ENCODE data around the gene SLFN14.
"Not testable (repeated sequence)": the region's sequence is repeated elsewhere in the genome, so short reads cannot be mapped to it uniquely, and the experiment has no call there.

SLFN14 gene

DNA sequence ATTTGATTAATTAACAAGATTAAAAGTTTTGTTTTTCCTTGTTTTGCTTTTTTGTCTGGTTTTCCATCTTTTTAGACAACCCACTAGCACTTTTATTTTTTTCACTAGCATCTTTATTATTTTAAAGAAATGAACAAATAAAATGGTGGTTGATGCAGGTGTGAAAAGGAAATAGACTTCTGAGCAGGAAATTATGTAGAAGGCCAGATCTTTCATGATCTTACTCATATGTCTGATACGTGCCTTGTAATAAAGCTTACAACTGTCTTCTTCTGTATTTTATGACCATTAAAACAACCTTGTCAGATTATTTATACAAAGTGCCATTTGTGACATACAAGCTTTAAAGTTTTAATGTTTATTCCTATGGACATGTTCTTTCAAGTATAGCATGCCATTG, 29.5 kb downstream of the SLFN14 start:
- Histone ChIP-seq H3K36me3 (ENCODE audit: control insufficient read depth, insufficient read depth, low read length) (no peaks in the 10 kb centered on the region), H3K27ac (ENCODE audit: insufficient read depth, low read depth, low read length, poor library complexity, severe bottlenecking) (no peak overlapping the region), H3K4me1 (ENCODE audit: control insufficient read depth, insufficient read depth, low read length) (no peaks in the 10 kb centered on the region), H3K9me3 (ENCODE audit: control insufficient read depth, low read length) (no peaks in the 10 kb centered on the region), H3K4me3 (ENCODE audit: insufficient read depth, low read depth, low read length) (no peak overlapping the region), H3K27me3 (ENCODE audit: control insufficient read depth, insufficient read depth, low read length, poor library complexity, severe bottlenecking) (no peaks in the 10 kb centered on the region)
- WGBS, 2 experiments = 85 to 94% methylated on average over 1 of the region's 1 CpG

DNA sequence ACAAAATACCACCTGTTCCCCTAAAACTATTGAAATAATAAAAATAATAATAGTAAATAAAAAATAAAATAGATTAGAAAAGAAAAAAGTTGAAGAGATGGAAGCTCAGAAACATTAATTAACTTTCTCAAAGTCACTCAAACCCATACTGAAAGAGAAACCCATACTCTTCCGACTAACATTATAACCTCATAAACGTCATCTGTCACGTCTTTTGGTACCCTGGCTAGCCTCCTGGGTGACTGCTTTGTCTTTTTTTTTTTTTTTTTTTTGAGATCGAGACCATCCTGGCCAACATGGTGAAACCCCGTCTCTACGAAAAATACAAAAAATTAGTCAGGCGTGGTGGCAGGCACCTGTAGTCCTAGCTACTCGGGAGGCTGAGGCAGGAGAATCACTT, 30.8 kb downstream of the SLFN14 start:
- H3K36me3 ChIP-seq (ENCODE audit: control insufficient read depth, insufficient read depth, low read length) = no peaks in the 10 kb centered on the region
- WGBS, 2 experiments = 90 to 91% methylated on average over 8 of the region's 8 CpGs
- no peaks in the 10 kb centered on the region for H3K9me3 ChIP-seq (ENCODE audit: control insufficient read depth, low read length)

GRCh38 chr17:35529326-35529725, 31.3 kb downstream of the SLFN14 start:
- not testable (repeated sequence) for H3K4me1 ChIP-seq (ENCODE audit: control insufficient read depth, insufficient read depth, low read length); H3K36me3 ChIP-seq (ENCODE audit: control insufficient read depth, insufficient read depth, low read length); H3K4me3 ChIP-seq (ENCODE audit: insufficient read depth, low read depth, low read length); H3K27ac ChIP-seq (ENCODE audit: insufficient read depth, low read depth, low read length, poor library complexity, severe bottlenecking); H3K27me3 ChIP-seq (ENCODE audit: control insufficient read depth, insufficient read depth, low read length, poor library complexity, severe bottlenecking); H3K9me3 ChIP-seq (ENCODE audit: control insufficient read depth, low read length)
- 91 to 100% methylated on average over 1 of the region's 1 CpG for WGBS, 2 experiments

More for the DNA sequence above, 30.8 kb downstream of the SLFN14 start:
- Histone ChIP-seq H3K4me1 (ENCODE audit: control insufficient read depth, insufficient read depth, low read length) (no peaks in the 10 kb centered on the region), H3K27ac (ENCODE audit: insufficient read depth, low read depth, low read length, poor library complexity, severe bottlenecking) (no peak overlapping the region), H3K27me3 (ENCODE audit: control insufficient read depth, insufficient read depth, low read length, poor library complexity, severe bottlenecking) (no peaks in the 10 kb centered on the region), H3K4me3 (ENCODE audit: insufficient read depth, low read depth, low read length) (no peak overlapping the region)

DNA sequence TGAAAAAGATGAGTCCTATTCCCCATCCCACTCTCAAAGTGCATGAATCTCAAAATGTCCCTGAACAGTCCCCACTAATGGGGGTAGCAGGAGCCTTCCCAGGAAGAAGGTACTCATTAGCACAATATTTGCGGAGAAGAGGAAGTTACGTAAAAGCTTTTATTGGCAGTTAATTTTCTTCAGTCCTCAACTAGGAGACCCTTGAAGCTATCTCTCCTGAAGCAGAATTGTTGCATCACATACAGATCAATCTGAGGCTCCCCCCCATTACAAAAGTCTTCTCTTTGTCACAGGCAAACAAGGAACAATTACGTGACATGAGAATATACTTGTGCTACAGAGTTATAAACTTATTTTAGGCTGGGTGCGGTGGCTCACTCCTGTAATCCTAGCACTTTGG, 37.3 kb downstream of the SLFN14 start:
- WGBS, 2 experiments = 93 to 100% methylated on average over 4 of the region's 4 CpGs
- H3K4me3 ChIP-seq (ENCODE audit: insufficient read depth, low read depth, low read length) = no peak overlapping the region
- H3K27ac ChIP-seq (ENCODE audit: insufficient read depth, low read depth, low read length, poor library complexity, severe bottlenecking) = no peak overlapping the region
- no peaks in the 10 kb centered on the region for H3K9me3 ChIP-seq (ENCODE audit: control insufficient read depth, low read length)
- no peaks in the 10 kb centered on the region for H3K27me3 ChIP-seq (ENCODE audit: control insufficient read depth, insufficient read depth, low read length, poor library complexity, severe bottlenecking)
- H3K4me1 ChIP-seq (ENCODE audit: control insufficient read depth, insufficient read depth, low read length) = no peaks in the 10 kb centered on the region
- no peaks in the 10 kb centered on the region for H3K36me3 ChIP-seq (ENCODE audit: control insufficient read depth, insufficient read depth, low read length)

DNA sequence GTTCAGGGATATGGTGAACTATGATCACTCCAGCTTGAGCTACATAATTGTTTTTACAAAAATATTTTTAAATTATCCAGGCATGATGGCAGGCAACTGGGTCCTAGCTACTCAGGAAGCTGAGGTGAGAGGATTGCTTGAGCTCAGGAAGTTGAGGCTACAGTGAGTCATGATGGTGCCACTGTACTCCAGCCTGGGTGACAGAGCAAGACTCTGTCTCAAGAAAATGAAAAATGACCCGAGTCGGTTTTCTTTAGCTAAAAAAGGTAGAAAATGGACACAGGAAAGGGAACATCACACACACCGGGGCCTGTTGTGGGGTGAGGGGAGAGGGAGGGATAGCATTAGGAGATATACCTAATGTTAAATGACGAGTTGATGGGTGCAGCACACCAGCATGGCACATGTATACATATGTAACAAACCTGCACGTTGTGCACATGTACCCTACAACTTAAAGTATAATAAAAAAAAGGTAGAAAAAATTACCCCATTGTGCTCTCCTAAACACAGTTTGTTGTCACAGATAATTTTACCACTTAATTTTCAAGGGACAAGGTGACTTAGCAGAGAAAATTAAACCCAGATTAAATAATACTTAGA, 38.9 kb downstream of the SLFN14 start:
- WGBS, 2 experiments = 90 to 91% methylated on average over 4 to 5 of the region's 5 CpGs
- H3K27me3 ChIP-seq (ENCODE audit: control insufficient read depth, insufficient read depth, low read length, poor library complexity, severe bottlenecking); H3K27ac ChIP-seq (ENCODE audit: insufficient read depth, low read depth, low read length, poor library complexity, severe bottlenecking); H3K4me3 ChIP-seq (ENCODE audit: insufficient read depth, low read depth, low read length); H3K4me1 ChIP-seq (ENCODE audit: control insufficient read depth, insufficient read depth, low read length); H3K9me3 ChIP-seq (ENCODE audit: control insufficient read depth, low read length); H3K36me3 ChIP-seq (ENCODE audit: control insufficient read depth, insufficient read depth, low read length): not testable (repeated sequence)

DNA sequence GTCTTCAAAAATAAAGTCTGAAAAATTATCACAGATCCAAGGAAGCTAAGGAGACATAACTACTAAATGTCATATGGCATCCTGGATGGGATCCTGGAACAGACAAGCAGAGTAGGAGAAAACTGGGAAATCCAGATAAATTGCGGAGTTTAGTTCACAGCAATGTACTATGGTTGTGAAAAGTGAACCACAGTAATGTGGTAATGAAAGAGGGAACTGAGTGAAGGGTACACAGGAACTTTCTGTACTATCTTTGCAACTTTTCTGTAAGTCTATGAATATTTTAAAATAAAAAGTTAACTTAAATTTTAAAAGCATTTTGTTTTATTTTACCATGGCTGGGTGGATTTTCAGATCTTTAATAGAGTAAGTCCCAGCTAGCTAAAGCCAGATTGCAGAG, 39.5 kb downstream of the SLFN14 start:
- H3K27me3 ChIP-seq (ENCODE audit: control insufficient read depth, insufficient read depth, low read length, poor library complexity, severe bottlenecking) = no peaks in the 10 kb centered on the region
- no peaks in the 10 kb centered on the region for H3K4me1 ChIP-seq (ENCODE audit: control insufficient read depth, insufficient read depth, low read length)
- 98 to 100% methylated on average over 1 of the region's 1 CpG for WGBS, 2 experiments
- H3K27ac ChIP-seq (ENCODE audit: insufficient read depth, low read depth, low read length, poor library complexity, severe bottlenecking) = no peak overlapping the region
- H3K9me3 ChIP-seq (ENCODE audit: control insufficient read depth, low read length) = no peaks in the 10 kb centered on the region
- H3K36me3 ChIP-seq (ENCODE audit: control insufficient read depth, insufficient read depth, low read length) = no peaks in the 10 kb centered on the region
- no peak overlapping the region for H3K4me3 ChIP-seq (ENCODE audit: insufficient read depth, low read depth, low read length)

- H3K27ac ChIP-seq (ENCODE audit: insufficient read depth, low read depth, low read length, poor library complexity, severe bottlenecking) = no peak overlapping the region
- no peaks in the 10 kb centered on the region for H3K9me3 ChIP-seq (ENCODE audit: control insufficient read depth, low read length)
- H3K36me3 ChIP-seq (ENCODE audit: control insufficient read depth, insufficient read depth, low read length) = no peaks in the 10 kb centered on the region
- H3K27me3 ChIP-seq (ENCODE audit: control insufficient read depth, insufficient read depth, low read length, poor library complexity, severe bottlenecking) = no peaks in the 10 kb centered on the region
- H3K4me1 ChIP-seq (ENCODE audit: control insufficient read depth, insufficient read depth, low read length) = no peaks in the 10 kb centered on the region
- H3K4me3 ChIP-seq (ENCODE audit: insufficient read depth, low read depth, low read length) = no peak overlapping the region
- 91 to 95% methylated on average over 8 of the region's 8 CpGs for WGBS, 2 experiments
Observed at GRCh38 chr17:35519906-35520442, 40.6 kb downstream of the SLFN14 start.

- WGBS, 2 experiments = 89 to 93% methylated on average over 3 of the region's 3 CpGs
- Histone ChIP-seq H3K36me3 (ENCODE audit: control insufficient read depth, insufficient read depth, low read length) (no peaks in the 10 kb centered on the region), H3K27ac (ENCODE audit: insufficient read depth, low read depth, low read length, poor library complexity, severe bottlenecking) (no peak overlapping the region), H3K4me3 (ENCODE audit: insufficient read depth, low read depth, low read length) (no peak overlapping the region), H3K27me3 (ENCODE audit: control insufficient read depth, insufficient read depth, low read length, poor library complexity, severe bottlenecking) (no peaks in the 10 kb centered on the region), H3K4me1 (ENCODE audit: control insufficient read depth, insufficient read depth, low read length) (no peaks in the 10 kb centered on the region), H3K9me3 (ENCODE audit: control insufficient read depth, low read length) (no peaks in the 10 kb centered on the region)
Observed at GRCh38 chr17:35519439-35519838, 41.2 kb downstream of the SLFN14 start.

- not testable (repeated sequence) for H3K4me1 ChIP-seq (ENCODE audit: control insufficient read depth, insufficient read depth, low read length); H3K9me3 ChIP-seq (ENCODE audit: control insufficient read depth, low read length); H3K36me3 ChIP-seq (ENCODE audit: control insufficient read depth, insufficient read depth, low read length); H3K4me3 ChIP-seq (ENCODE audit: insufficient read depth, low read depth, low read length); H3K27ac ChIP-seq (ENCODE audit: insufficient read depth, low read depth, low read length, poor library complexity, severe bottlenecking); H3K27me3 ChIP-seq (ENCODE audit: control insufficient read depth, insufficient read depth, low read length, poor library complexity, severe bottlenecking)
- WGBS, 2 experiments = 93 to 94% methylated on average over 4 to 5 of the region's 5 CpGs
Observed at GRCh38 chr17:35518431-35518830, 42.2 kb downstream of the SLFN14 start.

- WGBS, 2 experiments = 94 to 95% methylated on average over 21 of the region's 21 CpGs
- H3K4me3 ChIP-seq (ENCODE audit: insufficient read depth, low read depth, low read length) = no peak overlapping the region
Observed at GRCh38 chr17:35515027-35515426, 45.6 kb downstream of the SLFN14 start.

GRCh38 chr17:35514564-35514963, 46.1 kb downstream of the SLFN14 start:
- no peak overlapping the region for H3K4me3 ChIP-seq (ENCODE audit: insufficient read depth, low read depth, low read length)
- no peaks in the 10 kb centered on the region for H3K36me3 ChIP-seq (ENCODE audit: control insufficient read depth, insufficient read depth, low read length)
- H3K27ac ChIP-seq (ENCODE audit: insufficient read depth, low read depth, low read length, poor library complexity, severe bottlenecking) = no peak overlapping the region
- no peaks in the 10 kb centered on the region for H3K9me3 ChIP-seq (ENCODE audit: control insufficient read depth, low read length)
- no peaks in the 10 kb centered on the region for H3K4me1 ChIP-seq (ENCODE audit: control insufficient read depth, insufficient read depth, low read length)
- 87 to 100% methylated on average over 2 of the region's 2 CpGs for WGBS, 2 experiments
- H3K27me3 ChIP-seq (ENCODE audit: control insufficient read depth, insufficient read depth, low read length, poor library complexity, severe bottlenecking) = no peaks in the 10 kb centered on the region

More at GRCh38 chr17:35515027-35515426, 45.6 kb downstream of the SLFN14 start:
- H3K27me3 ChIP-seq (ENCODE audit: control insufficient read depth, insufficient read depth, low read length, poor library complexity, severe bottlenecking) = no peaks in the 10 kb centered on the region
- H3K4me1 ChIP-seq (ENCODE audit: control insufficient read depth, insufficient read depth, low read length) = no peaks in the 10 kb centered on the region
- no peaks in the 10 kb centered on the region for H3K9me3 ChIP-seq (ENCODE audit: control insufficient read depth, low read length)
- no peaks in the 10 kb centered on the region for H3K36me3 ChIP-seq (ENCODE audit: control insufficient read depth, insufficient read depth, low read length)
- H3K27ac ChIP-seq (ENCODE audit: insufficient read depth, low read depth, low read length, poor library complexity, severe bottlenecking) = no peak overlapping the region

Data from ectodermal cell (in vitro differentiated cells).